ENCODE results near the gene ZMIZ2. TPM values are rescaled to one million over a fixed set of nuclear protein-coding genes. Genes with fewer than 3 reads are reported as not detected.
A peak's percentile ranks its signal among the peaks of the same experiment; 100 is the strongest.

ZMIZ2 gene
- total and polyA plus RNA-seq, 2 donors (not counting 1 experiment from before 2014, with no cell fraction given): 254 to 442 TPM

DNA sequence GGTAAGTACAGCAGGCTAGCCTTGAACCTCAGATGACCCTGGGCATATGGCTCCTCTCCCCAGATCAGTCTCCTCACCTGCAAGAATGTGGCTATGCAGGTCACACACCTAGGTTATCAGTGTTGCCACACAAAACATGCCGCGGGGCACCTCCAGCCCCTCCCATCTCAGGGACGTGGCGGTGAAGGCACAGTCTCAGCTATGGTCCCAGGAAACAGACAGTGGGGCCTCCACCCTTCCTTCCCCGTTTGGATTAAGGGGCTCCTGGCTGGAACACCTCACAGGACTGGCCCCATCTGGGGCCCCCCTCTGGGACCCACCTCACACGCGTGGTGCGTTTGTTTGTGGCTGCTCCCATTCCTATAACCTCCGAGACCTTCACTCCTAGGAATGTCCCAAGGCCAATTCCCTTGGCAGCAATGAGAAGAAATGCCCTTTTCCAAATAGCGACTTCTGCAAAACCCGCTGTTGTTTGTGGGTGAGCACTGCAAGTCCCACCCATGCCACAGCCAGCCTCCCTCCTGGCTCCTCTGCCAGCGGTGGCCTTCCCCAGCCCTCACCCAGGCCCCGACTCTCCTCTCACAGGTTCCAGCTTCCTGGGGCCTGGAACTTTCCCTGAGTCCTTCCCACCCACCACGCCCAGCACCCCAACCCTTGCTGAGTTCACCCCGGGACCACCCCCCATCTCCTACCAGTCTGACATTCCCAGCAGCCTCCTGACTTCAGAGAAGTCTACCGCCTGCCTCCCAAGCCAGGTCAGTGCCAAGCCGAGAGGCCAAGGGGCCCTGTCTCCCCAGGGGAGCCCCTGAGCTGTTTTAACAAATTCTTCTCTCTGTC is 17.1 kb downstream of the ZMIZ2 start:
- TF ChIP-seq EZH2 (IDR thresholded peaks at IDR 0.05; ENCODE audit: borderline replicate concordance, insufficient read depth, low read depth, low read length, poor library complexity, severe bottlenecking): no peak
- TF ChIP-seq, protein P1, sequence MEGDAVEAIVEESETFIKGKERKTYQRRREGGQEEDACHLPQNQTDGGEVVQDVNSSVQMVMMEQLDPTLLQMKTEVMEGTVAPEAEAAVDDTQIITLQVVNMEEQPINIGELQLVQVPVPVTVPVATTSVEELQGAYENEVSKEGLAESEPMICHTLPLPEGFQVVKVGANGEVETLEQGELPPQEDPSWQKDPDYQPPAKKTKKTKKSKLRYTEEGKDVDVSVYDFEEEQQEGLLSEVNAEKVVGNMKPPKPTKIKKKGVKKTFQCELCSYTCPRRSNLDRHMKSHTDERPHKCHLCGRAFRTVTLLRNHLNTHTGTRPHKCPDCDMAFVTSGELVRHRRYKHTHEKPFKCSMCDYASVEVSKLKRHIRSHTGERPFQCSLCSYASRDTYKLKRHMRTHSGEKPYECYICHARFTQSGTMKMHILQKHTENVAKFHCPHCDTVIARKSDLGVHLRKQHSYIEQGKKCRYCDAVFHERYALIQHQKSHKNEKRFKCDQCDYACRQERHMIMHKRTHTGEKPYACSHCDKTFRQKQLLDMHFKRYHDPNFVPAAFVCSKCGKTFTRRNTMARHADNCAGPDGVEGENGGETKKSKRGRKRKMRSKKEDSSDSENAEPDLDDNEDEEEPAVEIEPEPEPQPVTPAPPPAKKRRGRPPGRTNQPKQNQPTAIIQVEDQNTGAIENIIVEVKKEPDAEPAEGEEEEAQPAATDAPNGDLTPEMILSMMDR (IDR thresholded peaks at IDR 0.05): no peak
- Histone ChIP-seq H3K36me3 (replicated peaks in 1 of 2; ENCODE audit: control extremely low read depth in 1 of 2, control insufficient read depth in 1 of 2, extremely low read depth in 1 of 2, insufficient read depth in 2 of 2, low read length in 1 of 2) (peaks cover 0 to 70% of the 10 kb centered on the region in 2 experiments), H2AFZ (ENCODE audit: insufficient read depth, low read depth, low read length, poor library complexity, severe bottlenecking) (no peak overlapping the region), H3K27me3 (replicated peaks in 1 of 4; ENCODE audit: control extremely low read depth in 1 of 4, control insufficient read depth in 3 of 4, insufficient read depth in 4 of 4, low read length in 3 of 4) (no peaks in the 10 kb centered on the region), H3K4me2 (replicated peaks; ENCODE audit: low read depth, low read length, poor library complexity, severe bottlenecking) (no peak overlapping the region), H3K4me3 (ENCODE audit: control extremely low read depth in 1 of 5, extremely low read depth in 1 of 5, insufficient read depth in 1 of 5, low read depth in 2 of 5, low read length in 4 of 5) (no peak overlapping the region), H4K20me1 (ENCODE audit: control insufficient read depth, insufficient read depth, low read length, poor library complexity, severe bottlenecking) (peaks cover 21% of the 10 kb centered on the region), H3K9me3 (ENCODE audit: control extremely low read depth in 1 of 3, control insufficient read depth in 2 of 3, insufficient read depth in 1 of 3, low read length in 2 of 3) (peaks cover 0 to 6% (median 0%) of the 10 kb centered on the region in 3 donors), H3K4me1 (ENCODE audit: control insufficient read depth in 2 of 2, insufficient read depth in 2 of 2, low read length in 2 of 2) (peaks cover 31 to 45% of the 10 kb centered on the region in 2 donors), H3K79me2 (ENCODE audit: control insufficient read depth, insufficient read depth, low read length) (peaks cover 3% of the 10 kb centered on the region), H3K27ac (ENCODE audit: low read length in 2 of 2) (no peak overlapping the region), H3K9ac (ENCODE audit: low read length) (no peak overlapping the region)
- Mint-ChIP-seq H3K27me3 (no peaks in the 10 kb centered on the region), H3K4me3 (no peak overlapping the region), H3K4me1 (peaks cover 43% of the 10 kb centered on the region), H3K27ac (no peak overlapping the region), H3K9me3 (ENCODE audit: insufficient read depth) (no peaks in the 10 kb centered on the region)
- intact Hi-C loops (cut with micrococcal nuclease): no loop called here
- 97% methylated on average over 17 of the region's 17 CpGs for WGBS (ENCODE audit: insufficient coverage)
- ATAC-seq (ENCODE audit: low read depth) (no peak), DNase-seq (no peak)
- POLR2A ChIA-PET: interaction anchor here (0.7 to 1.6 kb wide), 2 partner anchors 15 to 35 kb away, joined by 6 to 7 read pairs; no protein-coding TSS in a partner anchor
- CTCF ChIA-PET: interaction anchor here (1.4 to 1.6 kb wide), 3 partner anchors 13 to 178 kb away, joined by 3 read pairs; partner anchors contain the start of gene H2AZ2

DNA sequence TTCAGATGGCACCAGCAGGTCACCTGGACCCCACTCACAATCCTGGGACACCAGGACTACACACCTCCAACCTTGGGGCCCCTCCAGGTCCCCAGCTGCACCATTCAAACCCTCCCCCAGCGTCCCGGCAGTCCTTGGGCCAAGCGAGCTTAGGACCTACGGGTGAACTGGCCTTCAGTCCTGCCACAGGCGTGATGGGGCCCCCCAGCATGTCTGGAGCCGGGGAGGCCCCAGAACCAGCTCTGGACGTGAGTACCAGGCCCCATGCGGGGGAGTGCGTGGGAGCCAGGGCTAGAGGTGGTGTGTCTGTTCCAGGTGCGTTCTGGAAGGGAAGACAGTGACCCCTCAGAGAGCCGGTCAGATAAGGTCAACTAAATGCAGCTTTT is 17.8 kb downstream of the ZMIZ2 start:
- H3K27me3 Mint-ChIP-seq: no peaks in the 10 kb centered on the region
- peaks cover 49% of the 10 kb centered on the region for H3K4me1 Mint-ChIP-seq
- POLR2A ChIA-PET: interaction anchor here (0.7 to 2.6 kb wide), 3 partner anchors 15 to 160 kb away, joined by 6 to 7 read pairs (median 7); partner anchors contain the start of gene OGDH

More for the DNA sequence above, 17.8 kb downstream of the ZMIZ2 start:
- no peak for TF ChIP-seq EZH2 (IDR thresholded peaks at IDR 0.05; ENCODE audit: borderline replicate concordance, insufficient read depth, low read depth, low read length, poor library complexity, severe bottlenecking)
- TF ChIP-seq, protein P1 (IDR thresholded peaks at IDR 0.05): no peak
- Histone ChIP-seq H3K9me3 (ENCODE audit: control extremely low read depth in 1 of 3, control insufficient read depth in 2 of 3, insufficient read depth in 1 of 3, low read length in 2 of 3) (peaks cover 0 to 6% (median 0%) of the 10 kb centered on the region in 3 donors), H3K4me3 (ENCODE audit: control extremely low read depth in 1 of 5, extremely low read depth in 1 of 5, insufficient read depth in 1 of 5, low read depth in 2 of 5, low read length in 4 of 5) (no peak overlapping the region), H3K9ac (ENCODE audit: low read length) (no peak overlapping the region), H3K4me1 (ENCODE audit: control insufficient read depth in 2 of 2, insufficient read depth in 2 of 2, low read length in 2 of 2) (peaks cover 31 to 51% of the 10 kb centered on the region in 2 donors), H4K20me1 (ENCODE audit: control insufficient read depth, insufficient read depth, low read length, poor library complexity, severe bottlenecking) (peaks cover 15% of the 10 kb centered on the region), H3K4me2 (replicated peaks; ENCODE audit: low read depth, low read length, poor library complexity, severe bottlenecking) (no peak overlapping the region), H2AFZ (ENCODE audit: insufficient read depth, low read depth, low read length, poor library complexity, severe bottlenecking) (no peak overlapping the region), H3K27ac (ENCODE audit: low read length in 2 of 2) (no peak overlapping the region), H3K79me2 (ENCODE audit: control insufficient read depth, insufficient read depth, low read length) (peaks cover 3% of the 10 kb centered on the region), H3K27me3 (replicated peaks in 1 of 4; ENCODE audit: control extremely low read depth in 1 of 4, control insufficient read depth in 3 of 4, insufficient read depth in 4 of 4, low read length in 3 of 4) (no peaks in the 10 kb centered on the region), H3K36me3 (replicated peaks in 1 of 2; ENCODE audit: control extremely low read depth in 1 of 2, control insufficient read depth in 1 of 2, extremely low read depth in 1 of 2, insufficient read depth in 2 of 2, low read length in 1 of 2) (peaks cover 0 to 64% of the 10 kb centered on the region in 2 experiments)
- ATAC-seq (ENCODE audit: low read depth) (no peak), DNase-seq (no peak)
- Mint-ChIP-seq H3K27ac (peak overlapping the region; percentile 37), H3K4me3 (no peak overlapping the region), H3K9me3 (ENCODE audit: insufficient read depth) (no peaks in the 10 kb centered on the region)
- intact Hi-C loops (cut with micrococcal nuclease): no loop called here
- CTCF ChIA-PET: interaction anchor here (0.6 to 4.0 kb wide), 6 partner anchors 14 to 178 kb away, joined by 3 to 37 read pairs (median 4); partner anchors contain the start of genes H2AZ2 and ZMIZ2
- WGBS (ENCODE audit: insufficient coverage): 96% methylated on average over 11 of the region's 11 CpGs
